Measurements from ENCODE around the gene SMARCA2.
"Not testable (repeated sequence)": the region's sequence is repeated elsewhere in the genome, so short reads cannot be mapped to it uniquely, and the experiment has no call there.

Gene SMARCA2

DNA sequence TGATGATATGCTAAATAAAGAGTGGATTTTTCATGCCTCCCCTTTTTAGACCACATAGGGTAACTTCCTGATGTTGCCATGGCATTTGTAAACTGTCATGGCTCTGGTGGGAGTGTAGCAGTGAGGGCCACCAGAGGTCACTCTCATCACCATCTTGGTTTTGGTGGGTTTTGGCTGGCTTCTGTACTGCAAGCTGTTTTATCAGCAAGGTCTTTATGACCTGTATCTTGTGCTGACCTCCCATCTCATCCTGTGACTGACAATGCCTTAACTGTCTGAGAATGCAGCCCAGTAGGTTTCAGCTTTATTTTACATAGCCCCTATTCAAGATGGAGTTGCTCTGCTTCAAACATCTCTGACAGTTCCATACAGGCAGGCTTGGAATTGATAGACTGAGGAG, 131.6 kb downstream of the SMARCA2 start:
- peak; percentile 17 for DNase-seq
- ATAC-seq, H3K4me3 Mint-ChIP-seq, H3K27ac Mint-ChIP-seq, H3K9me3 Mint-ChIP-seq, H3K27me3 Mint-ChIP-seq: not testable (repeated sequence)
- H3K36me3 Mint-ChIP-seq (ENCODE audit: low read depth): peaks cover 23% of the 10 kb centered on the region
- peaks cover 26% of the 10 kb centered on the region for H3K4me1 Mint-ChIP-seq

DNA sequence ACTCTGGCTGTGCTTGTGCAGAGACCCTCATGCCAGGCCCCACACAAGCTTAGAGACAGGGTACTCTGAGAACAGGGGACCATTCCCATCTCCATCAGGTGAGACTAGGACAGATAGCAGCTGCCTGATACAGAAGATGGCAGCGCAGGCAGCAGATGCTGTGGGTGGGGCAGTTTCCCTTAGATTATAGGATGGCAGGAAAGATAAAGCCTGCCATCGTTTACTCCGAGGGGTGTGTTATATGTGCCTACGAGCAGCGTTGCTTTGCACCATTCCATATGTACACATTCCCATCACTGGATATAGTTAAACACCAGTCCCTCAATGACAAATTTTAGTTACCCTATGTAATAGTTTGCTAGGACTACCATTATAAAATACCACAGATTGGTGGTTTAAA, 135.2 kb downstream of the SMARCA2 start:
- H3K9me3 Mint-ChIP-seq: no peaks in the 10 kb centered on the region
- no peak overlapping the region for H3K27ac Mint-ChIP-seq
- H3K27me3 Mint-ChIP-seq: no peaks in the 10 kb centered on the region
- no peak for DNase-seq
- H3K4me1 Mint-ChIP-seq: peaks cover 20% of the 10 kb centered on the region
- H3K4me3 Mint-ChIP-seq: no peak overlapping the region
- no peak for ATAC-seq
- H3K36me3 Mint-ChIP-seq (ENCODE audit: low read depth): peaks cover 19% of the 10 kb centered on the region

GRCh38 chr9:2151171-2151570, 136.0 kb downstream of the SMARCA2 start:
- Mint-ChIP-seq H3K27ac (no peak overlapping the region), H3K4me3 (no peak overlapping the region), H3K27me3 (no peaks in the 10 kb centered on the region), H3K4me1 (peaks cover 26% of the 10 kb centered on the region), H3K36me3 (ENCODE audit: low read depth) (peaks cover 19% of the 10 kb centered on the region), H3K9me3 (no peaks in the 10 kb centered on the region)
- no peak for ATAC-seq
- no peak for DNase-seq

GRCh38 chr9:2152966-2153629, 138.0 kb downstream of the SMARCA2 start:
- no peaks in the 10 kb centered on the region for H3K9me3 Mint-ChIP-seq
- peak overlapping the region; percentile 2 for H3K27ac Mint-ChIP-seq
- ATAC-seq: no peak
- H3K4me3 Mint-ChIP-seq: no peak overlapping the region
- no peaks in the 10 kb centered on the region for H3K27me3 Mint-ChIP-seq
- no peak for DNase-seq
- H3K36me3 Mint-ChIP-seq (ENCODE audit: low read depth): peaks cover 12% of the 10 kb centered on the region
- peaks cover 33% of the 10 kb centered on the region for H3K4me1 Mint-ChIP-seq

DNA sequence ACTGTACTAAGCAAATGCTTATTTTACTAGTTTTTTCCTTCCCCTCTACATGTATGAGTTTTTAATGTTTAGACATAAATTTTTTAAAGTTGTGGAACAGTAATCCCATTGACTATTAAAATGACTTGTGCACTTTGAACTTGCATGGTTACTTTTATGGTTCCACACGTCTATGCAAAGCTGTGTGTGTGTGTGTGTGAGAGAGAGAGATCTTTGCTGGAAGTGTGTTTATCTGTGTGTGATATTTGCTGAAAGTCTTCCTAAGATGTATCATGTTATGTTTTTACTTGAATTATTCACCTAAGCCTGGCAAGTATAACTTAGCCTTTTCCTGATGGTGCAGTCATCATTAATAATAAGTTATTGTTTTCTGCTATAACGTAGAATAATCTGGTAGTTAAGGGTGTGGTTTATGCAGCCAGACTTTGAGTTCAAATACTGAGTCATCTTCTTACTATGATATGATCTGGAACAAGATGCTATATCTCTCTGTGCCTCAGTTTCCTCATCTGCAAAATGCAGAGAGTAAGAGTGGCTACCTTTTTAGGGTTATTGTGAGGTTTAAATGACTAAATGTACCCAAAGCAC, 138.6 kb downstream of the SMARCA2 start:
- Mint-ChIP-seq H3K36me3 (ENCODE audit: low read depth) (peaks cover 8% of the 10 kb centered on the region), H3K27ac (no peak overlapping the region), H3K27me3 (no peaks in the 10 kb centered on the region), H3K4me3 (no peak overlapping the region), H3K9me3 (no peaks in the 10 kb centered on the region), H3K4me1 (peaks cover 36% of the 10 kb centered on the region)
- ATAC-seq (no peak), DNase-seq (no peak)

DNA sequence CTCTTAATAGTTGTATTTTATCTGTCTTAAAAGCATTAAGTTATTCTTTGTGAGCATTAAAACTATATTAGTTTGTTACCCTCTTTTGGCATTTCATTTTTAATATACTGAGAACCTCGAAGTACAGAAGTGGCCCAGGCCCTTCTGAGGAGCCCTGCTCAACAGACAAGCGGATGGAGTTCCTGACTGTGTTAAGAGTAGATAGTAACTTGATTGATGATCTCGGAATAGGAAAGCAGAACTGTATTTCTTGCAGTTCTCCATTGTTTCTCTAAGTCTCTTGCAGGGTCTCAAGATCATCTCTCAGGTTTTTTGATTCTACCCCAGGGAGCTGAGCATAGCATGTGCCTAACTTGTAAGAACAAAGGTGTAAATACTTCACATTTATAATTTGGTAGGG, 139.6 kb downstream of the SMARCA2 start:
- H3K9me3 Mint-ChIP-seq: no peaks in the 10 kb centered on the region
- H3K4me1 Mint-ChIP-seq: peaks cover 43% of the 10 kb centered on the region
- H3K36me3 Mint-ChIP-seq (ENCODE audit: low read depth): peaks cover 6% of the 10 kb centered on the region
- DNase-seq (no peak), ATAC-seq (no peak)
- H3K27me3 Mint-ChIP-seq: no peaks in the 10 kb centered on the region
- peak overlapping the region; percentile 25 for H3K27ac Mint-ChIP-seq
- no peak overlapping the region for H3K4me3 Mint-ChIP-seq

GRCh38 chr9:2155966-2156365, 140.8 kb downstream of the SMARCA2 start:
- peak overlapping the region; percentile 44 for H3K27ac Mint-ChIP-seq

GRCh38 chr9:2157277-2158110, 142.3 kb downstream of the SMARCA2 start:
- H3K4me3 Mint-ChIP-seq: peak overlapping the region; percentile 85
- ATAC-seq (peak; percentile 84), DNase-seq (peak; percentile 57)
- H3K27me3 Mint-ChIP-seq: no peaks in the 10 kb centered on the region
- H3K27ac Mint-ChIP-seq: peak overlapping the region; percentile 96
- peaks cover 6% of the 10 kb centered on the region for H3K36me3 Mint-ChIP-seq (ENCODE audit: low read depth)
- H3K4me1 Mint-ChIP-seq: peaks cover 54% of the 10 kb centered on the region
- no peaks in the 10 kb centered on the region for H3K9me3 Mint-ChIP-seq

More at GRCh38 chr9:2155966-2156365, 140.8 kb downstream of the SMARCA2 start:
- Mint-ChIP-seq H3K36me3 (ENCODE audit: low read depth) (peaks cover 5% of the 10 kb centered on the region), H3K9me3 (no peaks in the 10 kb centered on the region), H3K4me1 (peaks cover 54% of the 10 kb centered on the region), H3K4me3 (no peak overlapping the region), H3K27me3 (no peaks in the 10 kb centered on the region)
- DNase-seq: no peak
- ATAC-seq: no peak

DNA sequence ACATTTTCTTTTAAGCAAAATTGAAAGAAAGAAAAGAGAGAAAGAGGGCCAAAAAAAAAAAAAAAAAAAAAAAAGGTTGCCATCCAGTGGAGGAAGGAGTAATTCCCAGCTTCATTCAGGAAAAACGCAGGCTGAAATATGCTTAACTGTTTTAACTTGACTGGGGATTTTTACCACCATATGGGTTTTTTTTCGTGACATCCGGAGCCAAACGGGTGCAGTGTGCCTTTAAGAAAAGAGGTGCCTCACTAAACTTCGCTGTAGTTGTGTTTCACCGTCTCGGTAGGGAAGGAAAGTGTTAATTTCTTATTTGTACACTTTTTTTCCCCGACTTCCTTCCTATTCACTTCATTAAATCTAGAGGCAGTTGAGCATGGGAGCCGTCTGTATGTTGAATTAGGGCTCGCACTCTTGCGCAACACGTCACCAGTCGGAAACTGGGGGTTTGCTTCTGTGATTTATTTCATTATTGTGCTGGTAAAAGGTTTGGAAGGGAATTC, 143.0 kb downstream of the SMARCA2 start:
- ATAC-seq: peak; percentile 60
- DNase-seq: peak; percentile 33
- H3K9me3 Mint-ChIP-seq: no peaks in the 10 kb centered on the region
- peak overlapping the region; percentile 85 for H3K4me3 Mint-ChIP-seq
- no peaks in the 10 kb centered on the region for H3K27me3 Mint-ChIP-seq
- H3K27ac Mint-ChIP-seq: peak overlapping the region; percentile 96
- peaks cover 6% of the 10 kb centered on the region for H3K36me3 Mint-ChIP-seq (ENCODE audit: low read depth)
- H3K4me1 Mint-ChIP-seq: peaks cover 58% of the 10 kb centered on the region

DNA sequence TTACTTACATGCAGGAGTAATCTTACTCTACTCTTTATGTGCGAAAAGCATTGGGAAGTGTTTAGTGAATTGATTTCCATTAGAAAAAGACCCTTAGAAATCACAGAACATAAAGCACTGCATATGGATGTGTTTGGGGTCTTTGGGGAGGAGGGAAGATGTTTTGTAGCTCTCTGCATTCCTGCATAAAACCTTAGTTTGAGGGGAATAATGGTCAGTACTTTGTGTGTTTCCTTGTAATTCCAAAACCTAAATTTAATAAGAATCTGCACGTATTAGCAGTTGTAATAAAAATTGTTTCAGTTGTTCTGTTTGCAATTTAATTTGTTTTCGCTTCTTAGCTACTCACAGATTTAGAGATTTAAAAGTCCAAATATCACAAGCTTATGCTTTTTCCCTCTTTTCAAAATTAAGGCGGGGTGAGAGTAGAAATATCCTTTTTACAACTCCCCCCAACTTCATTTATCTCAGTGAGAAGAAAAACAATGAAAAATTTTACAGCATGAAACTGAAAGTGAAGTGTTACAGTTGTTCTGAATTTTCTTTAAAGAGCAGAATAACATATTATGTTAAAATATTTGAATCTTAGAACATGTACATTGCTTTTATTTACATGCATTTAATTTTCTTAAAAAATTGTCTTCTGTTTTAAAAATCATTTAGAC, 143.8 kb downstream of the SMARCA2 start:
- ATAC-seq (no peak), DNase-seq (no peak)
- H3K36me3 Mint-ChIP-seq (ENCODE audit: low read depth): peaks cover 13% of the 10 kb centered on the region
- H3K4me3 Mint-ChIP-seq: peak overlapping the region; percentile 85
- H3K4me1 Mint-ChIP-seq: peaks cover 53% of the 10 kb centered on the region
- no peaks in the 10 kb centered on the region for H3K9me3 Mint-ChIP-seq
- H3K27me3 Mint-ChIP-seq: no peaks in the 10 kb centered on the region
- peak overlapping the region; percentile 96 for H3K27ac Mint-ChIP-seq

DNA sequence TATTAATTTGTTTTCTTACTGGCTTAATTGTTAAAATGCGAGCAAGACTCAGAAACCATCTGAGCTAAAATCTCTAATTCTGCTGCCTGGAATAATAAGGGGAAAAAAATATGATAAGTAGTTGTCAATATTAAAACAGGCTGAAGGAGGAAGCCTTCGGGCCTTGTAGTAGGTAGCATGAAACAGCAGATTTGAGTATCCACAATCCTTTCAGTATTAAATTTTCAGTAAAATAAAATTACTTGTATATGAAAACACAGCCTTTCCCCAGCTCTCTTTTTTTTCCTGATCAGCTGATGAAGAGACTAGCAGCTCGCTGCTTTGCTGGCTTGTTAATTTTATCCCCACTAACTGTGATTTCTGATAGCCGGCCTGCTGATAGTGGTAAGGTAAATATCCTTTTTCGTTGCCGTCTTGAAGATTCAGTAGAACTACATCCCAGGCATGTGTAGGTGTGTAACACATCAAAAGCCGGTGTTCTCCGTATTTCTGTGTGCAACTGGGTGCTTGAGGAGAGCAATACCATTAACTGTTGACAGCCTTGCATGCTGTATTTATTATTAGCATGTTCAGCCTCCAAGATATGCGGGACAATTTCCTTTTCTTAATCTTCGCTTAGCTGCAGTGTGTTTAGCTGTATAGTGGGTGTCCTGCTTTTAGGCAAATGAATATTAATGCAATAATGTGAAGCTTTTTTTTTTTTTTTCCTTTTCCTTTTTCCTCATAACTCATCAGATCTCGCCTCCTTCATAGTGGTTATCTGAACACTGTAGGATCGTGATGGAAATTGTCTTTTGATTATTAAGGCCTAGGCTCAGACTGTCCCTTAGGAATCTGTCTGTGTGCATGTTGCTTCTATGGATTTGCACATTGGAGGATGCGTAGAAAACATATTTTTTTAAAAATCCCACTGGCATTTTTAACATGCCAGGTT, 144.6 kb downstream of the SMARCA2 start:
- Mint-ChIP-seq H3K27me3 (no peaks in the 10 kb centered on the region), H3K4me1 (peaks cover 54% of the 10 kb centered on the region), H3K9me3 (no peaks in the 10 kb centered on the region), H3K36me3 (ENCODE audit: low read depth) (peaks cover 22% of the 10 kb centered on the region), H3K27ac (peak overlapping the region; percentile 81), H3K4me3 (peak overlapping the region; percentile 85)
- DNase-seq (no peak), ATAC-seq (no peak)

DNA sequence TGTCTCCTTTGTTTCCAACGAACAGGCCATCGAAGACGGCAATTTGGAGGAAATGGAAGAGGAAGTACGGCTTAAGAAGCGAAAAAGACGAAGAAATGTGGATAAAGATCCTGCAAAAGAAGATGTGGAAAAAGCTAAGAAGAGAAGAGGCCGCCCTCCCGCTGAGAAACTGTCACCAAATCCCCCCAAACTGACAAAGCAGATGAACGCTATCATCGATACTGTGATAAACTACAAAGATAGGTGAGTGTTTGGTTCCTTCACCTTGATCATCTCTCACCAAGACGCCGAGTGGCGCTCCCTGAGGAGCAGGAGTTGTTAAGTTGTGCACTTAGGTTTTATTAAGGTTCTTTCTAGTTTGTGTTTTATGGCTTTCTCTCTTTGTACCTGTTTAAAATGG, 146.5 kb downstream of the SMARCA2 start:
- peaks cover 45% of the 10 kb centered on the region for H3K4me1 Mint-ChIP-seq
- no peak overlapping the region for H3K4me3 Mint-ChIP-seq
- no peak overlapping the region for H3K27ac Mint-ChIP-seq
- H3K27me3 Mint-ChIP-seq: no peaks in the 10 kb centered on the region
- no peak for ATAC-seq
- no peaks in the 10 kb centered on the region for H3K9me3 Mint-ChIP-seq
- peaks cover 23% of the 10 kb centered on the region for H3K36me3 Mint-ChIP-seq (ENCODE audit: low read depth)
- DNase-seq: no peak

- Mint-ChIP-seq H3K4me3 (no peak overlapping the region), H3K27me3 (no peaks in the 10 kb centered on the region), H3K4me1 (peaks cover 30% of the 10 kb centered on the region), H3K9me3 (no peaks in the 10 kb centered on the region), H3K27ac (no peak overlapping the region), H3K36me3 (ENCODE audit: low read depth) (peaks cover 27% of the 10 kb centered on the region)
- DNase-seq (no peak), ATAC-seq (no peak)
These were observed 148.2 kb downstream of the SMARCA2 start for GRCh38 chr9:2163231-2163885.

Data from activated naive CD8-positive, alpha-beta T cell treated with anti-CD3 and anti-CD28 coated beads, Interleukin-2, amount 50 U/mL, for 24 hours (primary cell).